Activated CD8-positive, alpha-beta T cell treated with anti-CD3 and anti-CD28 coated beads, Interleukin-2, amount 10 ng/mL, durations not matched to agents 7 days and 5 days (primary cell): ENCODE data around the gene FAM217B. TPM values are rescaled to one million over a fixed set of nuclear protein-coding genes. Genes with fewer than 3 reads are reported as not detected.

Source experiments
- ATAC-seq: fragments of 150-1000 bp; cut with Tn5 transposase; one replicate; pipeline ENCODE4 v1.10.0; 2021; ENCODE audit warnings: moderate library complexity
- CTCF ChIA-PET: fragments of 350-600 bp; sonication (Branson Sonifier 250); formaldehyde crosslinking; loops from one replicate; lab custom pipeline; 2021; ENCODE audit warnings: antibody characterized with exemption; lab: Charles Lee
- POLR2A ChIA-PET: fragments of 350-600 bp; sonication (Branson Sonifier 250); formaldehyde crosslinking; loops from one replicate; lab custom pipeline; 2021; ENCODE audit warnings: antibody characterized with exemption; lab: Charles Lee
- DNase-seq: peaks from one replicate; pipeline ENCODE4 v3.0.0-alpha.2; 2020
- H3K27ac Mint-ChIP-seq: one replicate; pipeline ENCODE4 v1.8.0; 2021; ENCODE audit warnings: mild to moderate bottlenecking, mixed read lengths
- H3K27me3 Mint-ChIP-seq: one replicate; pipeline ENCODE4 v1.8.0; 2021; ENCODE audit warnings: low read depth, mixed read lengths
- H3K36me3 Mint-ChIP-seq: one replicate; pipeline ENCODE4 v1.8.0; 2021; ENCODE audit warnings: low read depth, mixed read lengths
- H3K4me1 Mint-ChIP-seq: one replicate; pipeline ENCODE4 v1.8.0; 2021; ENCODE audit warnings: low read depth, mixed read lengths
- H3K4me3 Mint-ChIP-seq: one replicate; pipeline ENCODE4 v1.8.0; 2021; ENCODE audit warnings: mild to moderate bottlenecking, mixed read lengths
- H3K9me3 Mint-ChIP-seq: one replicate; pipeline ENCODE4 v1.8.0; 2022; ENCODE audit warnings: mixed read lengths; ENCODE audit not compliant: insufficient read depth
- total RNA-seq, 2 experiments: library from RNA; stranded (reverse); gene quantifications; one replicate each; pipeline ENCODE4 v1.2.3, GENCODE V29; 2021

Gene FAM217B
- total RNA-seq, 2 experiments from 2014 or later = 27.0 to 32.5 TPM

DNA sequence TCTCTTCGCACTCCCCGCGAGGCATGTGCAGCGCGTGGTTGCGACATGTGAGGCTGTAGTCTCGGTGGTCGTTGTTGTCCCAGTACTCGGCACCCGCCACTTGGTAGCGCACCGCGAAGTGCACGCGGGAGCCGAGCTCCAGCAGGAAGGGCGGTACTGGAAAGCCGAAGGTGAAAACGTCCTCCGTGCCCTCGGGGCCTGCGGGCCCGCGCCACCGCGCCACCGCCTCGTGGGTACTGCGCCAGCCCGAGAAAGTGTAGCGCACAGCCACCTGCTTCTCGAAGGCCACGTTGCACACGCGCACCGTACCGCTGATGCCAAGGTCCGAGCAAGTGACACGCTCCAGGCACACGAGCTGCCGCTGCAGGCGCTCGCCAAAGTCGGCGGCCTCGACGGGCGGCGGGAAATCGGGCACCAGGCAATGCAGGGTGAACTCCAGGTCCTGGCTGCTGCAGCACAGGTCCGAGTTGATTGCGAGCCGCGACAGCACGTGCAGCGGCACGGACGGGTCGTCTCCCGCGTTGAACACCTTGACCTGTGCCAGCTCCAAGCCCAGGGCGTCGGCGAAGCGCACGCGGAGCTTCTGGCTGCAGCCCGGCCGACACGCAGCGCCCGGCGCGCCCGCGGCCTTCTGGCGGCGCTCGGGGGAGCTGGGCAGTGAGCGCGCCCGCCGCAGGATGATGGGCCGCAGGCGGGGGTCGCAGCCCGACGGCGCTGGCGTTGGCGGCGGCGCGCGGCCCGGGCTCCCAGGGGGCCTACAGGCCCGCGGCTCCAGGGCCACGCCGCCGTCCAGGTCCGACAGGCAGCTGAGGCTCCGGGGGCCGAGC, 924 bp upstream of the FAM217B start:
- DNase-seq = no peak
- H3K4me1 Mint-ChIP-seq = peaks cover 33% of the 10 kb centered on the region
- H3K4me3 Mint-ChIP-seq = peak overlapping the region; percentile 92
- CTCF ChIA-PET = interaction anchor here (1.4 to 3.8 kb wide), 5 partner anchors 10 to 368 kb away, joined by 3 to 32 read pairs (median 7); no protein-coding TSS in a partner anchor
- POLR2A ChIA-PET = interaction anchor here (1.2 to 1.7 kb wide), 2 partner anchors 9 to 118 kb away, joined by 3 to 7 read pairs; no protein-coding TSS in a partner anchor
- no peak for ATAC-seq
- H3K36me3 Mint-ChIP-seq = peaks cover 21% of the 10 kb centered on the region
- no peaks in the 10 kb centered on the region for H3K9me3 Mint-ChIP-seq
- H3K27ac Mint-ChIP-seq = peak overlapping the region; percentile 81
- H3K27me3 Mint-ChIP-seq = no peaks in the 10 kb centered on the region

DNA sequence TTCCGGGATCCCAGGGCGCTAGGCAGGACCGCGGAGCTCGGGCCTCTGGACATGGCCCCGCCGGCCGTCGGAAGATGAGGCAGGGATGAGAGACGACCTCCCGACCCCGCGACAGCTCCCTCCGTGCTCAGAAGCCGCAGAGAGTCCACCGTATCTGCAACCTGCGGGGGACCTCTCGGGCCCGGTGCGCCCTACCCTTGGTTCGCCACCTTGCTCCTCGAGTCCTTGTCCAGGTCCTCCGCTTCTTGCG, 385 bp upstream of the FAM217B start:
- CTCF ChIA-PET = interaction anchor here (0.8 to 3.8 kb wide), 9 partner anchors 9 to 368 kb away, joined by 3 to 32 read pairs (median 4); no protein-coding TSS in a partner anchor
- Mint-ChIP-seq H3K27me3 (no peaks in the 10 kb centered on the region), H3K36me3 (peaks cover 24% of the 10 kb centered on the region), H3K9me3 (no peaks in the 10 kb centered on the region), H3K4me1 (peaks cover 32% of the 10 kb centered on the region), H3K27ac (peak overlapping the region; percentile 97), H3K4me3 (peak overlapping the region; percentile 92)
- POLR2A ChIA-PET = interaction anchor here (1.2 to 1.7 kb wide), 4 partner anchors 8 to 117 kb away, joined by 3 to 8 read pairs (median 6); no protein-coding TSS in a partner anchor
- DNase-seq (no peak), ATAC-seq (peak; percentile 25)

DNA sequence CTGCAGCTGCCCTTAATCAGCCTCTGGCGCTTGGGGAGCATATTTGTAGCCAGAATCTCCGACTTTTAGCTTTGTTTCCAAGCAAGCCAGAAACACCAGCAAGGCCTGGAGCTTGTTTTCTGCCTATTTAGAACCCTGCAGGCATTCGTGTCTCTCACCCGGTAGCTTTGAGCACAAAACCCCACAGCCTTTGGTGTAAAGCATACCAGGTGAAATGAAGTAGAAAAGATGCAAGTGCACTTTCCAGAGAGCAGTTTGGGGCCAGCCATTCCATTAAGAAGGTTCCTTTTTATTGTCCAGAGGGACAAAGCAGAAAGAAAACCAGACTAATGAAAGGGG, 736 bp downstream of the FAM217B start:
- peak overlapping the region; percentile 97 for H3K27ac Mint-ChIP-seq
- H3K27me3 Mint-ChIP-seq = no peaks in the 10 kb centered on the region
- H3K4me1 Mint-ChIP-seq = peaks cover 35% of the 10 kb centered on the region
- H3K9me3 Mint-ChIP-seq = no peaks in the 10 kb centered on the region
- H3K4me3 Mint-ChIP-seq = peak overlapping the region; percentile 92
- POLR2A ChIA-PET = interaction anchor here (0.6 to 1.7 kb wide), 6 partner anchors 8 to 116 kb away, joined by 3 to 8 read pairs (median 4); no protein-coding TSS in a partner anchor
- CTCF ChIA-PET = interaction anchor here (1.0 to 3.8 kb wide), 5 partner anchors 8 to 116 kb away, joined by 3 to 32 read pairs (median 7); no protein-coding TSS in a partner anchor
- peaks cover 27% of the 10 kb centered on the region for H3K36me3 Mint-ChIP-seq
- DNase-seq = no peak
- ATAC-seq = no peak

DNA sequence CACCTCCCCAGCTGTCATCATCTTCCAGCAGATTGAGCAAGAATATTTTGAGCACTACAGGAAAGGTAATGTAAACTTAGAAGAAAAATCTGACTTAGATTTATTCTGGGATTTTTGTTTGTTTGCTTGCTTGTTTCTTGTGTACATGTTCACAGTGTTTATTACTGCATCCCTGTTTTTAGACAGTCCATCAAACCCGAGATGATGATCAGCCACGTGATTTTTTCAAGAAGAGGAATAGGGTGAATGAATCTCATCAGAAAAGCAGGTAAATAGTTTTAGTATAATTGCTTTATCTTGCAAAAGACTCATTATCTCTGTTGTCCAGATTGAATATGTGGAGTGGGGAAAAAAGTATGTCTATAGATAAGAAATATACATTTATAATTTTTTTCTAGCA, 2.1 kb downstream of the FAM217B start:
- CTCF ChIA-PET = interaction anchor here (0.9 kb wide), 1 partner anchor 10 kb away, joined by 3 read pairs; no protein-coding TSS in a partner anchor
- H3K4me1 Mint-ChIP-seq = peaks cover 37% of the 10 kb centered on the region

DNA sequence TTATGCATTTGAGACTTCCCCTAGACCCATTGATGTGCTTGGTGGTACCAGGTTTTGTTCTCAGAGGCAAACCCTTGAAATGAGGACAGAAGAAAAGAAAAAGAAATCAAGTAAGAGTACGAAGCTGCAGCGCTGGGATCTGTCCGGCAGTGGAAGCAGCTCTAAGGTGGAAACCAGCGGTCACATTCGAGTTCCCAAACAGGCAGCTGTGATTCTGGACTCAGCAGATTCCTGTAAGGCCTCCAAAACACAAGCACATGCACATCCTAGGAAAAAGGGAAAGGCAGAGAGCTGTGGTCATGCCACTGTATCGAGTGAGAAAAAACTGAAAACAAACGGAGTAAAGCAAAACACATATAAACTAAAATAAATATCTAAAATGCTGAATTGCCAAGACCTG, 4.5 kb downstream of the FAM217B start:
- POLR2A ChIA-PET = no interaction called here
- H3K27ac Mint-ChIP-seq = no peak overlapping the region
- H3K36me3 Mint-ChIP-seq = peaks cover 22% of the 10 kb centered on the region
- CTCF ChIA-PET = interaction anchor here (1.3 to 2.2 kb wide), 2 partner anchors 10 to 11 kb away, joined by 6 to 11 read pairs; partner anchors contain the start of gene SYCP2
- no peaks in the 10 kb centered on the region for H3K27me3 Mint-ChIP-seq
- DNase-seq (no peak), ATAC-seq (no peak)
- H3K4me1 Mint-ChIP-seq = peaks cover 36% of the 10 kb centered on the region
- no peak overlapping the region for H3K4me3 Mint-ChIP-seq
- no peaks in the 10 kb centered on the region for H3K9me3 Mint-ChIP-seq

More for the DNA sequence above, 2.1 kb downstream of the FAM217B start:
- Mint-ChIP-seq H3K4me3 (no peak overlapping the region), H3K9me3 (no peaks in the 10 kb centered on the region), H3K27me3 (no peaks in the 10 kb centered on the region), H3K36me3 (peaks cover 30% of the 10 kb centered on the region), H3K27ac (no peak overlapping the region)
- POLR2A ChIA-PET = no interaction called here
- DNase-seq (no peak), ATAC-seq (no peak)

DNA sequence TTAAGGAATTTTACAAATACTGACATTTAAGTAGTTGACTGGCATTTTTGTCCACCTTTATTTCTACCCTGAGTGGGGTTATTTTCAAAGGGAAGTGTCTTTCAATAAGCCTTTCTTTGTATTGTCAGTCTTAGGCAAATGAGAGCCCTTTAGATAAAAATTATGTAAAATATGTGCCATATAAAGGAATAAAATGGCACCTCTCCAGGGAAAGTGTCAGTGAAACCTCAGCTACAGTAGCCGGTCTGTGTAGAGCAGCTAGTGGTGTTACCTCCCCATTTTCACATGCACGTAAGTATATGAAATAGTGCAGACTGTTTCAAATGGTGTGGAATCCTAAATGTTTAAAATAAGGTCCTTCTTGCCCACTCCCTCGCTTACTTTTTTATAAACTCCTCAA, 5.0 kb downstream of the FAM217B start:
- Mint-ChIP-seq H3K36me3 (peaks cover 22% of the 10 kb centered on the region), H3K27me3 (no peaks in the 10 kb centered on the region), H3K27ac (no peak overlapping the region), H3K9me3 (no peaks in the 10 kb centered on the region), H3K4me1 (peaks cover 36% of the 10 kb centered on the region), H3K4me3 (no peak overlapping the region)
- POLR2A ChIA-PET = no interaction called here
- ATAC-seq (no peak), DNase-seq (no peak)
- CTCF ChIA-PET = interaction anchor here (0.9 to 2.2 kb wide), 3 partner anchors 10 to 19 kb away, joined by 3 to 11 read pairs (median 6); partner anchors contain the start of gene SYCP2

DNA sequence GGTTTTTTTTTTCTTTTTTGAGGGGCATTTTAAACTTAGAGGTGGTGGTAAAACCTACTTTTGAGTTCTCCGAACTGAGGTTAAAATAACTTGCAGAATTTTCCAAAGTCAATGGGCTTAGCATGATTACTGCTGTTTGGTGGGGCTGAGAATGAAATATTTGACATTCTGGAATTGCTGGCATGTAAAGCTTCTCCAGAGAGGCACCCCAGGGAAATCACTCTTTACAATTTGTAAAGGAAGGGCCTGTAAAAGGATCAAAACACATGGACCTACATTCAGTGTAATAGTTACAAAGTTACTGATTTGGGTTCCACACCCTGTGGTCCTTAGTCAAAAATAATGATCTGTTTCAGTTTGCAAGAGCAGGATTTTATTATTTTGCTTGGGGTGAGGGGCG, 5.5 kb downstream of the FAM217B start:
- POLR2A ChIA-PET = no interaction called here
- H3K27me3 Mint-ChIP-seq = no peaks in the 10 kb centered on the region
- no peak overlapping the region for H3K27ac Mint-ChIP-seq
- peaks cover 22% of the 10 kb centered on the region for H3K36me3 Mint-ChIP-seq
- no peak for ATAC-seq
- H3K4me1 Mint-ChIP-seq = peaks cover 36% of the 10 kb centered on the region
- H3K4me3 Mint-ChIP-seq = no peak overlapping the region
- no peaks in the 10 kb centered on the region for H3K9me3 Mint-ChIP-seq
- DNase-seq = no peak
- CTCF ChIA-PET = interaction anchor here (0.9 to 1.3 kb wide), 2 partner anchors 9 to 19 kb away, joined by 3 to 6 read pairs; no protein-coding TSS in a partner anchor

DNA sequence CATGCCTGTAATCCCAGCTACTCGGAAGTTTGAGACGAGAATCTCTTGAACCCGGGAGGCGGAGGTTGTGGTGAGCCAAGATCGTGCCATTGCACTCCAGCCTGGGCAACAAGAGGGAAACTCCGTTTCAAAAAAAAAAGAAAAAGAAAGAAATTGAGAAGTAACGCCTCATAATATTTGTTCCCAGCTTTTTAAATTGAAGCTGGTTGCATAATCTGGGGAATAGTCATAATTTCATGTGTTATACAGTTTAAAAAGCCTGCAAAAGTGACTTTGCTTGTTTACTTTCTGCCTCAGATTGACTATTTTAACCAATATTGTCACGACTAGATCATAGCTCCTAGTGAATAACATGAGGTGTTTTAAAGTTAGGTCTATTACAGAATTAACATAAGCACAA, 7.2 kb downstream of the FAM217B start:
- no peak for DNase-seq
- peaks cover 23% of the 10 kb centered on the region for H3K4me1 Mint-ChIP-seq
- H3K27ac Mint-ChIP-seq = no peak overlapping the region
- ATAC-seq = no peak
- ChIA-PET CTCF (interaction anchor here (0.8 to 4.4 kb wide), 2 partner anchors 12 to 315 kb away, joined by 3 to 39 read pairs; partner anchors contain the start of gene SYCP2), POLR2A (interaction anchor here (0.6 kb wide), 2 partner anchors 150 to 531 kb away, joined by 3 read pairs; no protein-coding TSS in a partner anchor)
- H3K4me3 Mint-ChIP-seq = no peak overlapping the region
- no peaks in the 10 kb centered on the region for H3K9me3 Mint-ChIP-seq
- H3K36me3 Mint-ChIP-seq = peaks cover 20% of the 10 kb centered on the region
- no peaks in the 10 kb centered on the region for H3K27me3 Mint-ChIP-seq

DNA sequence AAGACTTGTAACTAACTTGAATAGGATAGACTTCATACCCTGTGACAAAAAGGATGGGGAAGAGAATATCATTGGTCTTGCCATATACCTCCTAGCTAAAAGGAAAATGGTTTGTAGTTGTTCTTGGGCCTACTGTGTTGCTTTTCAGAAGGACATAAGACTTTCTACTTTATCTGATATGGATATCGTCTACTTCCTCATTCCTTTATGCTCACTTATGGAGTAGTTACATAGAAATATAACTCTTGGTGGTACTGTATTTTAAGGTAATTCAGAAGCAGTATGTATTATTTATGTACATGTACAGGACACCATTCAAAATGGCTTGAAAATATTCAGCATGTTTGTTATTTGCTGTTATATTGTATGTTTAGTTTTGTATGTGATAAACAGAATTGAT, 8.0 kb downstream of the FAM217B start:
- Mint-ChIP-seq H3K36me3 (peaks cover 20% of the 10 kb centered on the region), H3K4me3 (no peak overlapping the region), H3K27ac (peak overlapping the region; percentile 95), H3K27me3 (no peaks in the 10 kb centered on the region), H3K9me3 (no peaks in the 10 kb centered on the region), H3K4me1 (peaks cover 23% of the 10 kb centered on the region)
- DNase-seq (no peak), ATAC-seq (no peak)
- POLR2A ChIA-PET = interaction anchor here (1.3 kb wide), 1 partner anchor 8 kb away, joined by 8 read pairs; the partner anchor contains the start of genes FAM217B and PPP1R3D
- CTCF ChIA-PET = interaction anchor here (0.8 to 4.4 kb wide), 7 partner anchors 8 to 1281 kb away, joined by 3 to 39 read pairs (median 8); partner anchors contain the start of genes FAM217B, PPP1R3D and SYCP2

DNA sequence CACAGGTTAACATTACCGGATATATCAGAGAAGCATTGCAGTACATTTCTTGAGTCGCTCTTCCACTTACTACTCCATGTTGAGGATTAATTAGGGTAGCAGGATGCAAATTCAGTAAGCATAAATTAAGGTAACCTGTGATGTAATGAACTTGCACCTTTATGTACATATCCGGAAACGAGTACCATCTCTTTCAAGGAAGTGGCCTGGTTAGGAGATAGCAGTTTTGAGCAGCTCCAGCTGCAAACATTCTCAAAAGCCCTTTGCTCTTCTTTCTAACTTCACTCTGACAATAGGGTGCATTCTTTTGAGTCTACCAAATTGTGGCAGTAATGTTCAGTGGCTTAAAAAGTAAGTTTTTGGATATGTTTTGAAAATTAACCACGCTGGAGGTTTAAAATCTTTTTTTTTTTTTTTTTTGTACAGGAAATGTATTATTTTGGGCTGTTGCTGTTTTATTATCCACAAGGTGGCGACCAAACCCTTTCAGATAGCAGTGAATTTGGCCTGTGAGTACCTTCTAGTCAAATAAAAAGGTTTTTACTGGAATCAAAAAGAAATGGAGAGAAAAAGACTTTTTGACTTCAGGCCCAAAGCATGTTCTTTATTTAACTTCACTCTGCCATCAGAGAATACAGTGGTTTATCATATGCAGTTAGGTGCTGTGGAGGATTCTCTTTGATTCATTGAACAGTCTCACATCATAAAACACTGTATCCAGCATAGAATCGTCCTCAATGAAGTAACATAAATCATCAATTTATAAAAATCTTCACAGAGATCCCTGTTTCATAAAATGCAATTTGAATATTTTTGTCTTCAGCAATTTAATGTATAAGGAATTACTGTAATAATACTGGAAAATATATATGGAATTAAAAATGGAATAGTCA, 8.9 kb downstream of the FAM217B start:
- ChIA-PET CTCF (interaction anchor here (0.7 to 4.4 kb wide), 10 partner anchors 9 to 1280 kb away, joined by 3 to 39 read pairs (median 4); partner anchors contain the start of genes FAM217B, PPP1R3D and SYCP2), POLR2A (interaction anchor here (0.8 to 1.3 kb wide), 2 partner anchors 9 to 13 kb away, joined by 4 to 8 read pairs; partner anchors contain the start of genes FAM217B and PPP1R3D)
- Mint-ChIP-seq H3K9me3 (no peaks in the 10 kb centered on the region), H3K36me3 (peaks cover 17% of the 10 kb centered on the region), H3K27ac (peak overlapping the region; percentile 95), H3K4me3 (peak overlapping the region; percentile 73), H3K27me3 (no peaks in the 10 kb centered on the region), H3K4me1 (peaks cover 23% of the 10 kb centered on the region)
- peak; percentile 69 for DNase-seq
- peak; percentile 78 for ATAC-seq

DNA sequence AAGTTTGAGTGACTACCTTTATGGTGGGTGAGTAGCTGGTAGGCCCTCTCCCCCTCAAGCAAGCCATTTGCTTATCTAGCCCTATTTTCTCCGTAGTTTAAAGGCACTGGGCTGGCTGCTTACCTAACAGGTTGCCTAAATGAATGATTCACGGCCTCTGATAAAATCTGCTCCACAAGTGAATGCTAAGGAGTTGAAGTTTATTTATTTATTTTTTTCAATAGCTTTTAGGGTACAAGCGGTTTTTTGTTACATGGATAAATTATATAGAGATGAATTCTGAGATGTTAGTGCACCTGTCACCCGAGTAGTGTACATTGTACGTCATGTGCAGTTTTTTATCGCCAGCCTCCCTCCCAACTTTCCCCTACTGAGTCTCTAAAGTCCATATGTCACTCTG, 9.7 kb downstream of the FAM217B start:
- ATAC-seq (no peak), DNase-seq (no peak)
- Mint-ChIP-seq H3K9me3 (no peaks in the 10 kb centered on the region), H3K36me3 (peaks cover 11% of the 10 kb centered on the region), H3K27ac (no peak overlapping the region), H3K4me3 (no peak overlapping the region), H3K4me1 (peaks cover 23% of the 10 kb centered on the region), H3K27me3 (no peaks in the 10 kb centered on the region)
- CTCF ChIA-PET = interaction anchor here (0.6 to 4.4 kb wide), 8 partner anchors 10 to 1279 kb away, joined by 3 to 39 read pairs (median 6); partner anchors contain the start of genes FAM217B, PPP1R3D and SYCP2
- POLR2A ChIA-PET = interaction anchor here (0.8 kb wide), 1 partner anchor 12 kb away, joined by 4 read pairs; no protein-coding TSS in a partner anchor
